Measurements from ENCODE around the gene PLAAT3. TPM values are rescaled to one million over a fixed set of nuclear protein-coding genes. Genes with fewer than 3 reads are reported as not detected.
"Not testable (repeated sequence)": the region's sequence is repeated elsewhere in the genome, so short reads cannot be mapped to it uniquely, and the experiment has no call there.

The PLAAT3 gene
- total RNA-seq, 1 donor, result 2.8 TPM

DNA sequence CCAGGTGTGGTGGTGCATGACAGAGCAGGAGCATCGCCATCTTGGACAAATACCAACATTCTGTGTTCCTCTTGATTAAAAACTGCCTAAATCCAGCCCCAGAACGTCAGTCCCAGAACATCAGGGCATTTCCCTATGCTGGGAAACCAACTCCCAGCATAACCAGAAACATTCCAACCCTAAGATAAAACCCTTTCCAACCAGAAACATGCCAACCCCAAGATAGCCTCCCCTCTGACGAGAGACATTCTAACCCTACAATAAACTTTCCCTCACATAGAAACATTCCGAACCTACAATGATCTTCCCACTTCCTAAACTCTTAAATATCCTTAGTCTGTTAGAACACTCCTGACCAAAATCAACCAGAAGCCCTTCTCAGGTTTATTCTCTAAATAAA lies 66.1 kb downstream of the PLAAT3 start:
- H3K9me3 ChIP-seq (ENCODE audit: low read depth, low read length), result no peaks in the 10 kb centered on the region
- H3K4me1 ChIP-seq (ENCODE audit: insufficient read depth, low read length), result peaks cover 16% of the 10 kb centered on the region
- H3K27me3 ChIP-seq (ENCODE audit: insufficient read depth, low read length), result no peaks in the 10 kb centered on the region
- H3K4me3 ChIP-seq (ENCODE audit: low read length), result no peak overlapping the region

- H3K4me3 ChIP-seq (ENCODE audit: low read length), result no peak overlapping the region
- no peaks in the 10 kb centered on the region for H3K9me3 ChIP-seq (ENCODE audit: low read depth, low read length)
- peaks cover 5% of the 10 kb centered on the region for H3K4me1 ChIP-seq (ENCODE audit: insufficient read depth, low read length)
- no peaks in the 10 kb centered on the region for H3K27me3 ChIP-seq (ENCODE audit: insufficient read depth, low read length)
These were observed 67.2 kb downstream of the PLAAT3 start for GRCh38 chr11:63547061-63547460.

DNA sequence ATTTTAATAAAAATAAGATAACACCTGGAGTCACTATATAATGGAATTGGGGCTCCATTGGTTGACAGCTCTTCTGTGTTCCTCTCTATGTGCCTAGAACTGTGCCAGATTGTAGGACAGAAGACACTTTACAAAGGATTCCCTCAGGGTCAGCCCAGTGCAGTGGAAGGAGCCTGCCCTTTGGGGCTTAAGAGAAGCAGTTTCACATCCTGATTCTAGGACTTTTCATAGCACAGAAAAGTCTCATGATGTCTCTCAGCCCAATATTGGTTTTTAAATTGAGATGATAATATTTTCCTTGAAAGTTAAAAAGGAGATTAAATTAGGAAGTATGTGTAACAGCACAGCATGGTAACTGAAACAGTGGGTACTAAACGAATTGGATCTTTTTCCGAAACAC lies 70.5 kb downstream of the PLAAT3 start:
- Histone ChIP-seq H3K4me1 (ENCODE audit: insufficient read depth, low read length) (peaks cover 8% of the 10 kb centered on the region), H3K4me3 (ENCODE audit: low read length) (no peak overlapping the region), H3K9me3 (ENCODE audit: low read depth, low read length) (no peaks in the 10 kb centered on the region), H3K27me3 (ENCODE audit: insufficient read depth, low read length) (no peaks in the 10 kb centered on the region)

- H3K27me3 ChIP-seq (ENCODE audit: insufficient read depth, low read length); H3K9me3 ChIP-seq (ENCODE audit: low read depth, low read length); H3K4me3 ChIP-seq (ENCODE audit: low read length): not testable (repeated sequence)
- H3K4me1 ChIP-seq (ENCODE audit: insufficient read depth, low read length), result peaks cover 20% of the 10 kb centered on the region
These were observed 71.7 kb downstream of the PLAAT3 start for GRCh38 chr11:63542506-63542905.

DNA sequence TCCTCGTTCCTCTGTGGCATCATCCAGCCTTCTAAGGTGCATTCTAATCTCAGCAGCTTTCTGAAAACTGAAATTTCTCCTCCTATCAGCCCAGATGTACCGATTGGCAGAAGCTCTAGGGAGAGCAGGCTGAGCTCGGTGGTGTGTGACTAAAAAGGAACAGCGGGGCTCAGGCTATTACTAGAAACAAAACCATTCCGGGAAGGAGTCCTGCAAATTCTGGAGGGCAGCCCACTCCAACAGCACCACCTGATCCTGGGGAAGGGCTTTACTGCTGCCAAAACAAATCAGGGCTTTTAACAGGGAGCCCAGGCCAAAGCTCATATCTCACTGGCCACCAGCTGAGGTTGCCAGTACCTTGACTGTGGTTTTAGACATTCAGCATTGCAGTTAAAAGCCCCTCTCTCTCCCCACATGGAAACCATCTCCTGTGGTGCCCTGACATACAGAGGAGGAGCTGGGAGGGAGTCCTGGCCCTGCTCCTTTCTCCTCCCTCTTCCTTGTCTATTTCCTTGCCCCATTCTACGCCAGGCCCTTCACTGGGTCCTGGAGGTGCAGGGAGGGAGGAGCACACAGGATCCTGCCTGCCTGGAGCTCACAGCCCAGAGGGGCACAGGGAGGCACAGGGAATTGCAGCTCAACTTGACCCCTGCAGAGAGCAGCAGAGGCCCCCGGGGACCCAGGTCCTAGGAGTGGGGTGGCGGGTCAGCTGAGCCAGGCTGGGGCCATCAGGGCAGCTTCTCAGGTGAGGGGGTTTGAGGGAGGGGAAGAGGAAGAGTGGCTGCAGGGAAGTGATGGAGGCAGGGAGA lies 76.7 kb downstream of the PLAAT3 start:
- peak overlapping the region; percentile 76 for H3K4me3 ChIP-seq (ENCODE audit: low read length)
- H3K4me1 ChIP-seq (ENCODE audit: insufficient read depth, low read length), result peaks cover 69% of the 10 kb centered on the region

GRCh38 chr11:63536669-63537292 lies 77.5 kb downstream of the PLAAT3 start, which contains the start of gene PLAAT4:
PLAAT4 (plus strand) TSS chr11:63536808; CDS start chr11:63536869, 61 bp downstream.
- no peaks in the 10 kb centered on the region for H3K9me3 ChIP-seq (ENCODE audit: low read depth, low read length)
- peaks cover 76% of the 10 kb centered on the region for H3K4me1 ChIP-seq (ENCODE audit: insufficient read depth, low read length)
- peak within 1 kb of the TSS; percentile 76 for H3K4me3 ChIP-seq (ENCODE audit: low read length)
- H3K27me3 ChIP-seq (ENCODE audit: insufficient read depth, low read length), result no peaks in the 10 kb centered on the region

More for the DNA sequence above, 76.7 kb downstream of the PLAAT3 start:
- Histone ChIP-seq H3K27me3 (ENCODE audit: insufficient read depth, low read length) (no peaks in the 10 kb centered on the region), H3K9me3 (ENCODE audit: low read depth, low read length) (no peaks in the 10 kb centered on the region)

- Histone ChIP-seq H3K9me3 (ENCODE audit: low read depth, low read length) (no peaks in the 10 kb centered on the region), H3K27me3 (ENCODE audit: insufficient read depth, low read length) (no peaks in the 10 kb centered on the region), H3K4me3 (ENCODE audit: low read length) (no peak overlapping the region), H3K4me1 (ENCODE audit: insufficient read depth, low read length) (peaks cover 85% of the 10 kb centered on the region)
These were observed 78.5 kb downstream of the PLAAT3 start for GRCh38 chr11:63535734-63536133.

GRCh38 chr11:63534895-63535461 lies 79.3 kb downstream of the PLAAT3 start:
- peaks cover 85% of the 10 kb centered on the region for H3K4me1 ChIP-seq (ENCODE audit: insufficient read depth, low read length)
- H3K27me3 ChIP-seq (ENCODE audit: insufficient read depth, low read length), result no peaks in the 10 kb centered on the region
- no peaks in the 10 kb centered on the region for H3K9me3 ChIP-seq (ENCODE audit: low read depth, low read length)
- no peak overlapping the region for H3K4me3 ChIP-seq (ENCODE audit: low read length)

GRCh38 chr11:63534076-63534475 lies 80.2 kb downstream of the PLAAT3 start:
- Histone ChIP-seq H3K9me3 (ENCODE audit: low read depth, low read length) (no peaks in the 10 kb centered on the region), H3K4me1 (ENCODE audit: insufficient read depth, low read length) (peaks cover 81% of the 10 kb centered on the region), H3K4me3 (ENCODE audit: low read length) (no peak overlapping the region), H3K27me3 (ENCODE audit: insufficient read depth, low read length) (no peaks in the 10 kb centered on the region)

GRCh38 chr11:63532799-63533475 lies 81.3 kb downstream of the PLAAT3 start:
- Histone ChIP-seq H3K4me3 (ENCODE audit: low read length) (no peak overlapping the region), H3K9me3 (ENCODE audit: low read depth, low read length) (no peaks in the 10 kb centered on the region), H3K4me1 (ENCODE audit: insufficient read depth, low read length) (peaks cover 69% of the 10 kb centered on the region), H3K27me3 (ENCODE audit: insufficient read depth, low read length) (no peaks in the 10 kb centered on the region)

DNA sequence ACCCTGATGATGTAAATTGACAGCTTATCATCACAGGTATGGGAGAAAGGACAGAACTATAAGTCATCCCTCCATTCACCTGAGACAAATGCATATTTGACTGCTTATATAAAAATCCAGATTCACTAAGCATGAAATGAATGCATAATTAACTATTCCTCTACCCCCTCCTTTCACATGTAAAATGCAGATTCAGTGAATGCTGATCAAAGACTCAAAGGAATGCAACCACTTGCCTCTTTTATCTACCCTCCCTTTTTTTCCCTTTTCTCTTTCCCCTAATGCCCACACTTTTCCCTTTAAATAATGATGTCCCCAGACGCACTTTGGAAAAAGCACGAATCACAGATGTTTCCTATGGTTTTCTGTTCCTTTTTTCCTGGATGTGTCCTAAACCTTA lies 82.1 kb downstream of the PLAAT3 start:
- no peaks in the 10 kb centered on the region for H3K27me3 ChIP-seq (ENCODE audit: insufficient read depth, low read length)
- no peak overlapping the region for H3K4me3 ChIP-seq (ENCODE audit: low read length)
- H3K4me1 ChIP-seq (ENCODE audit: insufficient read depth, low read length), result peaks cover 61% of the 10 kb centered on the region
- no peaks in the 10 kb centered on the region for H3K9me3 ChIP-seq (ENCODE audit: low read depth, low read length)

- H3K9me3 ChIP-seq (ENCODE audit: low read depth, low read length); H3K27me3 ChIP-seq (ENCODE audit: insufficient read depth, low read length); H3K4me3 ChIP-seq (ENCODE audit: low read length): not testable (repeated sequence)
- peaks cover 52% of the 10 kb centered on the region for H3K4me1 ChIP-seq (ENCODE audit: insufficient read depth, low read length)
These were observed 83.0 kb downstream of the PLAAT3 start for GRCh38 chr11:63531074-63531792.

DNA sequence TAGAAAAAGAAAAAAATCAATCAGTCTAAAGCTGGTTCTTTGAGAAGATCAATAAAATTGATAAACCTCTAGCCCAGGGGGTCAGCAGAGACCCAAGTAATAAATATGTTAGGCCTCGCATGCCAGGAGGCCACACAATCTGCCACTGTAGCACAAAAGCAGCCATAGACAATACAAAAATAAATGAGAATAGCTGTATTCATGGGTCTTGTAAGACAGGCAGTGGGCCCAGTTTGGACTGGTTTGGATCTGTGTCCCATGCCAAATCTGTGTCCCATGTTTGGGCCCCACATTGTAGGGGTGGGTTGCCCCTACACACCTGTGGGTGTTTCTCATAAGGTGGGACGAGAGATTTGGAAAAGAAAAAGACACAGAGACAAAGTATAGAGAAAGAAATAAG lies 84.2 kb downstream of the PLAAT3 start:
- H3K27me3 ChIP-seq (ENCODE audit: insufficient read depth, low read length), result no peaks in the 10 kb centered on the region
- H3K9me3 ChIP-seq (ENCODE audit: low read depth, low read length), result no peaks in the 10 kb centered on the region
- peaks cover 40% of the 10 kb centered on the region for H3K4me1 ChIP-seq (ENCODE audit: insufficient read depth, low read length)
- H3K4me3 ChIP-seq (ENCODE audit: low read length), result no peak overlapping the region

GRCh38 chr11:63529373-63529772 lies 84.9 kb downstream of the PLAAT3 start:
- not testable (repeated sequence) for H3K4me3 ChIP-seq (ENCODE audit: low read length); H3K9me3 ChIP-seq (ENCODE audit: low read depth, low read length); H3K27me3 ChIP-seq (ENCODE audit: insufficient read depth, low read length)
- peaks cover 34% of the 10 kb centered on the region for H3K4me1 ChIP-seq (ENCODE audit: insufficient read depth, low read length)

Measured in mononuclear cell (primary cell).